Epithelial cell of proximal tubule (primary cell): Measurements from ENCODE around the gene EME1. TPM values are rescaled to one million over a fixed set of nuclear protein-coding genes. Genes with fewer than 3 reads are reported as not detected.

Experiments used
- DNase-seq: peaks from one replicate; pipeline ENCODE4 v3.0.0-alpha.2; 2011; ENCODE audit warnings: low read depth
- H3K4me3 ChIP-seq: 2 replicates; pipeline ENCODE4 v1.5.1; 2011; ENCODE audit warnings: low read depth, mild to moderate bottlenecking, low read length
- CTCF ChIP-seq: conservative IDR thresholded peaks from 2 replicates; pipeline ENCODE4 v1.5.1; 2012; ENCODE audit warnings: low read depth, mild to moderate bottlenecking, low read length
- total RNA-seq: library from RNA; depleted of rRNA; stranded (reverse); fragments of >200 nt; gene quantifications from 2 replicates; pipeline ENCODE4 v1.2.3, GENCODE V29; 2015

The EME1 gene
- total RNA-seq, 1 donor from 2014 or later, result 13.8 TPM

DNA sequence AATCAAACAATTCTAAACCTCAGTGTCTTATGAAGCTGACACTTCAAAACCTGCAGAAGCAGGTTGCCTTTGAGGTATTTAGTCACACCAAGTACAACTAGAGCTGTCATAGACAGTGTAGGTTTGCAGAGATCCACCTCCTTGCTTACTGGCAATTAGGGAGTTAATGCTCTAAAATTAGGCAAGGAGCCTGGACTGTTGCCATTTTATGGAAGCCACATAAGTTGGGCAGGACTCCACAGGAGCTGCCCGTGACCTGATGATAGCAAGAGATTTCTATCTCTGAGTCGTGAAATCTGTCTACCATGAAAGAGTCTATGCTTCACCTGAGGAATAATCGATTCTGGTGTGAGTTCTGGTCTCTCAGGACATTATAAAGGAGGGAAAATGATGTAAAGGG is 8.9 kb downstream of the EME1 start:
- no peak for TF ChIP-seq CTCF

GRCh38 chr17:50382931-50383330 is 9.9 kb downstream of the EME1 start:
- TF ChIP-seq CTCF, result no peak
- no peak overlapping the region for H3K4me3 ChIP-seq
- DNase-seq, result no peak

More for the DNA sequence above, 8.9 kb downstream of the EME1 start:
- H3K4me3 ChIP-seq, result no peak overlapping the region
- DNase-seq, result no peak

- no peak for TF ChIP-seq CTCF
- no peak overlapping the region for H3K4me3 ChIP-seq
- DNase-seq, result no peak
These were observed 13.5 kb downstream of the EME1 start for GRCh38 chr17:50386510-50386909.

- no peak for DNase-seq
- H3K4me3 ChIP-seq, result no peak overlapping the region
- no peak for TF ChIP-seq CTCF
These were observed 15.7 kb downstream of the EME1 start for GRCh38 chr17:50388728-50389127.

DNA sequence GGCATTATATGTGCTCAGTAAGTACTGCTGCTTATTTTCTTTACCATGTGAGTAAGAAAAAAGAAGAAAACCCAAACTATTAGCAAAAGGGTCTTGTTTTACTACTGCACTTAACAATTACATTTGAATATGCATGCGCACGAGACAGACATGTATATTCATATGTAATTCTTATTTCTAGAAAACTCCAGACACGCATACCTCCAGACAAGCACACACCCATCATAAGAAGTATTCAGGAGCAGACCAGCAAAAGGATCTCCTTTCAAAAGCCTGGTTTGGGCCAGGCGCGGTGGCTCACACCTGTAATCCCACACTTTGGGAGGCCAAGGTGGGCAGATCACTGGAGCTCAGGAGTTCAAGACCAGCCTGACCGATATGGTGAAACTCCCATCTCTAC is 16.5 kb downstream of the EME1 start:
- H3K4me3 ChIP-seq, result no peak overlapping the region
- no peak for DNase-seq
- no peak for TF ChIP-seq CTCF

GRCh38 chr17:50392621-50393020 is 19.6 kb downstream of the EME1 start:
- H3K4me3 ChIP-seq, result no peak overlapping the region
- no peak for DNase-seq
- TF ChIP-seq CTCF, result no peak

GRCh38 chr17:50393700-50394099 is 20.7 kb downstream of the EME1 start:
- no peak for DNase-seq
- TF ChIP-seq CTCF, result no peak
- no peak overlapping the region for H3K4me3 ChIP-seq
